IMR-90 (cell line): ENCODE data around the gene HOXC10. TPM values are rescaled to one million over a fixed set of nuclear protein-coding genes. Genes with fewer than 3 reads are reported as not detected.

Experiments used
- ATAC-seq: fragments of 200-7000 bp; cut with Tn5 transposase; 2 replicates; pipeline ENCODE4 v1.9.1; 2020; ENCODE audit warnings: low read depth, mild to moderate bottlenecking, moderate library complexity
- BruUV-seq: library from RNA; stranded (reverse); fragments of 400-500 nt; replicated peaks from 2 replicates; lab custom pipeline; 2021; lab: Mats Ljungman, UMichigan
- CTCF ChIA-PET: fragments of 300-600 bp; formaldehyde crosslinking; extraction: SDS; loops from one replicate; lab custom pipeline; 2021; ENCODE audit warnings: antibody characterized with exemption; lab: Yijun Ruan, JAX
- POLR2A ChIA-PET: fragments of 300-600 bp; sonication (Branson Sonifier 250); formaldehyde crosslinking; loops from one replicate; lab custom pipeline; 2022; ENCODE audit warnings: antibody characterized with exemption; ENCODE audit not compliant: unreplicated experiment; lab: Charles Lee
- DNase-seq: peaks from one replicate; pipeline ENCODE4 v3.0.0; 2013
- H2AFZ ChIP-seq: replicated peaks from 2 replicates; pipeline ENCODE3; 2013; ENCODE audit warnings: low read length, mild to moderate bottlenecking; ENCODE audit not compliant: poor library complexity
- H2AK5ac ChIP-seq: 2 replicates; pipeline ENCODE4 v1.6.1; 2013; ENCODE audit warnings: low read depth, low read length, inconsistent platforms
- H2AK9ac ChIP-seq: replicated peaks from 2 replicates; pipeline ENCODE3; 2013; ENCODE audit warnings: mild to moderate bottlenecking, low read depth, low read length, moderate library complexity; ENCODE audit not compliant: poor library complexity
- H2BK120ac ChIP-seq: 2 replicates; pipeline ENCODE4 v1.6.1; 2013; ENCODE audit warnings: low read depth, low read length, inconsistent platforms
- H2BK15ac ChIP-seq: 3 replicates; pipeline ENCODE4 v1.6.1; 2013; ENCODE audit warnings: low read depth, low read length, inconsistent platforms
- H2BK20ac ChIP-seq: 2 replicates; pipeline ENCODE4 v1.6.1; 2013; ENCODE audit warnings: low read depth, mild to moderate bottlenecking, inconsistent platforms, low read length, moderate library complexity
- H2BK5ac ChIP-seq: 2 replicates; pipeline ENCODE4 v1.6.1; 2013; ENCODE audit warnings: mild to moderate bottlenecking, low read depth, low read length, inconsistent platforms; ENCODE audit not compliant: poor library complexity, severe bottlenecking
- H3K14ac ChIP-seq: replicated peaks from 2 replicates; pipeline ENCODE4 v1.6.1; 2013; ENCODE audit warnings: low read depth, low read length, inconsistent platforms
- H3K18ac ChIP-seq: 2 replicates; pipeline ENCODE4 v1.6.1; 2013; ENCODE audit warnings: low read depth, low read length, control low read depth
- H3K23ac ChIP-seq: 2 replicates; pipeline ENCODE4 v1.6.1; 2013; ENCODE audit warnings: low read depth, low read length, inconsistent platforms
- H3K27ac ChIP-seq: 2 replicates; pipeline ENCODE4 v1.5.1; 2013; ENCODE audit warnings: mild to moderate bottlenecking, control low read depth, low read length; ENCODE audit not compliant: insufficient read depth
- H3K27me3 ChIP-seq: 2 replicates; pipeline ENCODE4 v1.6.1; 2013; ENCODE audit warnings: low read length; ENCODE audit not compliant: control insufficient read depth, insufficient read depth
- H3K36me3 ChIP-seq: 2 replicates; pipeline ENCODE4 v1.6.1; 2013; ENCODE audit warnings: low read length, mixed read lengths; ENCODE audit not compliant: control insufficient read depth, insufficient read depth
- H3K4ac ChIP-seq: 2 replicates; pipeline ENCODE4 v1.6.1; 2013; ENCODE audit warnings: low read depth, low read length, inconsistent platforms
- H3K4me1 ChIP-seq: 2 replicates; pipeline ENCODE4 v1.6.1; 2013; ENCODE audit warnings: low read length, mixed read lengths; ENCODE audit not compliant: control insufficient read depth, insufficient read depth
- H3K4me2 ChIP-seq: 2 replicates; pipeline ENCODE4 v1.6.1; 2013; ENCODE audit warnings: low read depth, mild to moderate bottlenecking, control low read depth, low read length, moderate library complexity
- H3K4me3 ChIP-seq: 2 replicates; pipeline ENCODE4 v1.5.1; 2013; ENCODE audit warnings: low read depth, mild to moderate bottlenecking, control low read depth, low read length, moderate library complexity; ENCODE audit not compliant: insufficient read depth
- H3K56ac ChIP-seq: 2 replicates; pipeline ENCODE4 v1.6.1; 2013; ENCODE audit warnings: low read length, inconsistent platforms; ENCODE audit not compliant: insufficient read depth; ENCODE audit errors: extremely low read depth
- H3K79me1 ChIP-seq, 2 experiments: 2 replicates each; pipeline ENCODE4 v1.6.1; 2013; ENCODE audit warnings: low read length in 2 of 2, inconsistent platforms in 1 of 2, low read depth in 1 of 2
- H3K9ac ChIP-seq: 2 replicates; pipeline ENCODE4 v1.6.1; 2013; ENCODE audit warnings: low read depth, low read length, control low read depth
- H3K9me1 ChIP-seq: 2 replicates; pipeline ENCODE4 v1.6.1; 2013; ENCODE audit warnings: low read length, inconsistent platforms; ENCODE audit not compliant: insufficient read depth
- H3K9me3 ChIP-seq: 2 replicates; pipeline ENCODE4 v1.6.1; 2013; ENCODE audit warnings: low read length; ENCODE audit not compliant: control insufficient read depth, insufficient read depth
- H4K20me1 ChIP-seq: 2 replicates; pipeline ENCODE4 v1.6.1; 2013; ENCODE audit warnings: low read length, inconsistent platforms; ENCODE audit not compliant: insufficient read depth
- H4K5ac ChIP-seq: 2 replicates; pipeline ENCODE4 v1.6.1; 2013; ENCODE audit warnings: mild to moderate bottlenecking, low read depth, low read length, control low read depth
- H4K8ac ChIP-seq, 2 experiments: 2 replicates each; pipeline ENCODE4 v1.6.1; 2013; ENCODE audit warnings: low read depth in 2 of 2, low read length in 2 of 2, control low read depth in 1 of 2, inconsistent platforms in 1 of 2
- H4K91ac ChIP-seq: 2 replicates; pipeline ENCODE4 v1.6.1; 2013; ENCODE audit warnings: low read depth, low read length, inconsistent platforms; ENCODE audit not compliant: insufficient read depth
- BHLHE40 ChIP-seq: fragments of 150-350 bp; IDR thresholded peaks from 2 replicates; pipeline ENCODE4 v1.6.1; 2016; ENCODE audit warnings: mild to moderate bottlenecking, low read depth, low read length
- CEBPB ChIP-seq: IDR thresholded peaks from 2 replicates; pipeline ENCODE4 v1.6.1; 2012; ENCODE audit warnings: low read depth, low read length, improper control_type of control experiment
- CHD1 ChIP-seq: IDR thresholded peaks from 2 replicates; pipeline ENCODE4 v1.6.1; 2012; ENCODE audit warnings: low read depth, low read length, improper control_type of control experiment
- MAFK ChIP-seq: IDR thresholded peaks from 2 replicates; pipeline ENCODE4 v1.6.1; 2012; ENCODE audit warnings: low read depth, low read length, improper control_type of control experiment
- MAZ ChIP-seq: IDR thresholded peaks from 2 replicates; pipeline ENCODE4 v1.6.1; 2012; ENCODE audit warnings: low read depth, mild to moderate bottlenecking, low read length, improper control_type of control experiment, moderate library complexity, borderline replicate concordance
- MXI1 ChIP-seq: IDR thresholded peaks from 2 replicates; pipeline ENCODE4 v1.6.1; 2012; ENCODE audit warnings: low read depth, mild to moderate bottlenecking, low read length, moderate library complexity, borderline replicate concordance
- POLR2A ChIP-seq: IDR thresholded peaks from 2 replicates; pipeline ENCODE4 v1.6.1; 2012; ENCODE audit warnings: mild to moderate bottlenecking, low read depth, low read length
- RFX5 ChIP-seq: IDR thresholded peaks from 2 replicates; pipeline ENCODE4 v1.8.0; 2012; ENCODE audit warnings: low read depth, mild to moderate bottlenecking, low read length, moderate library complexity
- USF2 ChIP-seq: fragments of 150-350 bp; IDR thresholded peaks from 2 replicates; pipeline ENCODE4 v1.6.1; 2017; ENCODE audit warnings: mild to moderate bottlenecking, antibody characterized with exemption, low read length, low read depth
- WGBS, 2 experiments: methylation state at CpG; one replicate each; pipeline versions ENCODE4 v1.1.5 to v1.1.7; 2013; ENCODE audit warnings: missing lambda C conversion rate in 2 of 2; ENCODE audit not compliant: insufficient read length in 1 of 2; ENCODE audit errors: extremely low coverage in 2 of 2; 5-methylcytosine and 5-hydroxymethylcytosine counted together
- dilution Hi-C: fragments of 300-500 bp; cut with HindIII; formaldehyde crosslinking; loops from one replicate; pipeline ENCODE4 v1.14.3; 2018; ENCODE audit warnings: low sequenced_read_pairs; ENCODE audit not compliant: unreplicated experiment
- in situ Hi-C: fragments of 300-500 bp; cut with MboI; formaldehyde crosslinking; loops from 3 replicates; pipeline ENCODE4 v1.14.3; 2019; ENCODE audit warnings: low sequenced_read_pairs, inconsistent platforms, mixed read lengths
- intact Hi-C: fragments of 100-400 bp; cut with micrococcal nuclease; formaldehyde crosslinking; loops from 2 replicates; pipeline ENCODE4 v1.10.0; 2022
- polyA plus RNA-seq, 3 experiments: library from polyadenylated mRNA; depleted of rRNA; stranded (reverse); fragments of >200 nt; gene quantifications; 2 replicates each; pipeline ENCODE4 v1.2.3, GENCODE V29; 2012; ENCODE audit warnings: low replicate concordance in 1 of 3
- total RNA-seq: library from RNA; depleted of rRNA; stranded (reverse); fragments of >200 nt; gene quantifications from 2 replicates; pipeline ENCODE4 v1.2.3, GENCODE V29; 2012
- TF ChIP-seq, protein P1 (sequence below): conservative IDR thresholded peaks from 2 replicates; pipeline ENCODE4 v1.5.1; 2012; ENCODE audit warnings: mild to moderate bottlenecking, low read depth, low read length, improper control_type of control experiment
- TF ChIP-seq, protein P2 (sequence below): fragments of 150-350 bp; IDR thresholded peaks from 2 replicates; pipeline ENCODE4 v1.6.1; 2016; ENCODE audit warnings: low read depth, mild to moderate bottlenecking, low read length, moderate library complexity, borderline replicate concordance

The HOXC10 gene
- total and polyA plus RNA-seq, 2 of the 4 experiments (the other 2 are of a cell fraction): 0.15 TPM; not detected in 1

DNA sequence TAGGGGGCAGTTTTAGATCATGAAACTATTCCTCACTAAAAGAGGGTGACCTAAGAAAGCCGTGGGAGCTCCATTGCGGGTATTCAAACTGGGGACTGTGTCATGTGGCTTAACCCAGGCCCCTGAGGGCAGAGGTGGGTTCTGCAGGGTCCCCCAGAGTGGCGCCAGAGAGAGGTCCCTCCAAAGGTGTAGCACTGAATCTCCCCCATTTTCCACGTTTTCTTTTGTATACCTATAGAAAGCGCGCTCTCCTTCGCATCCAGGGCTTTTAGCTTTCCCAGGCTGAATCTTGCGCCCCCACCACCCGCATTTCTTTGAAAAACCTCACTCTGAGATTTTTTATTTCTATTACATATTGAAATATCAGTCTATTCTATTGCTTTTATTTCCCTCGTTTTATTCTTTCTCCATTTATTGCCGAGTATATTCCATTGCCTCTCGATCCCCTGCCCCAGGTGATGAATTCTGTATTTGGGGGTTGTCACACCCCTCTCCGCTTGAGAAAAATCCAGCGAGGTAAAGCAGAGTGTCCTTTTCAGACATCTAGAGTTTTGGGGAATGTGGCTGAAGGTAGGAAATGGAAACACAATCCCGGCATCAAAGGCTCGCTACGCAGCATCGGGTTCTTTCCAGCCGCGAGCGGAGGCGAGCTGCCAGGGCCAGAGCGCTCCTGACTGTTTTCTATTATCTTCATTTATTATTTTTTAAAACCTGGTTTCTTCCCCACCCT, 47.2 kb upstream of the HOXC10 start:
- Histone ChIP-seq H2BK15ac (no peak overlapping the region), H2BK120ac (no peak overlapping the region), H3K9me1 (no peaks in the 10 kb centered on the region), H3K9ac (no peak overlapping the region), H2BK5ac (no peak overlapping the region), H4K91ac (no peak overlapping the region), H3K4ac (no peak overlapping the region), H3K14ac (no peak overlapping the region), H3K79me1 (no peaks in the 10 kb centered on the region), H2AK9ac (no peak overlapping the region), H2AFZ (no peak overlapping the region), H4K5ac (no peak overlapping the region), H2AK5ac (no peak overlapping the region), H3K23ac (no peak overlapping the region), H4K20me1 (no peaks in the 10 kb centered on the region), H3K9me3 (peaks cover 9% of the 10 kb centered on the region), H3K4me1 (no peaks in the 10 kb centered on the region), H3K36me3 (no peaks in the 10 kb centered on the region), H4K8ac (no peak overlapping the region), H3K56ac (no peak overlapping the region), H3K4me2 (no peak overlapping the region), H3K27ac (no peak overlapping the region), H3K18ac (no peak overlapping the region), H3K27me3 (peaks cover 90% of the 10 kb centered on the region), H2BK20ac (no peak overlapping the region), H3K4me3 (no peak overlapping the region)
- intact Hi-C loops (no loop called here), dilution Hi-C loops (no loop called here), in situ Hi-C loops (no loop called here)
- ATAC-seq (no peak), DNase-seq (no peak)
- ChIA-PET POLR2A (no interaction called here), CTCF (no interaction called here)
- TF ChIP-seq CEBPB (no peak), CHD1 (no peak), USF2 (no peak), MAFK (no peak), POLR2A (no peak), BHLHE40 (no peak), RFX5 (no peak), MAZ (no peak), MXI1 (no peak)
- TF ChIP-seq, protein P1, sequence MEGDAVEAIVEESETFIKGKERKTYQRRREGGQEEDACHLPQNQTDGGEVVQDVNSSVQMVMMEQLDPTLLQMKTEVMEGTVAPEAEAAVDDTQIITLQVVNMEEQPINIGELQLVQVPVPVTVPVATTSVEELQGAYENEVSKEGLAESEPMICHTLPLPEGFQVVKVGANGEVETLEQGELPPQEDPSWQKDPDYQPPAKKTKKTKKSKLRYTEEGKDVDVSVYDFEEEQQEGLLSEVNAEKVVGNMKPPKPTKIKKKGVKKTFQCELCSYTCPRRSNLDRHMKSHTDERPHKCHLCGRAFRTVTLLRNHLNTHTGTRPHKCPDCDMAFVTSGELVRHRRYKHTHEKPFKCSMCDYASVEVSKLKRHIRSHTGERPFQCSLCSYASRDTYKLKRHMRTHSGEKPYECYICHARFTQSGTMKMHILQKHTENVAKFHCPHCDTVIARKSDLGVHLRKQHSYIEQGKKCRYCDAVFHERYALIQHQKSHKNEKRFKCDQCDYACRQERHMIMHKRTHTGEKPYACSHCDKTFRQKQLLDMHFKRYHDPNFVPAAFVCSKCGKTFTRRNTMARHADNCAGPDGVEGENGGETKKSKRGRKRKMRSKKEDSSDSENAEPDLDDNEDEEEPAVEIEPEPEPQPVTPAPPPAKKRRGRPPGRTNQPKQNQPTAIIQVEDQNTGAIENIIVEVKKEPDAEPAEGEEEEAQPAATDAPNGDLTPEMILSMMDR: no peak
- TF ChIP-seq, protein P2, sequence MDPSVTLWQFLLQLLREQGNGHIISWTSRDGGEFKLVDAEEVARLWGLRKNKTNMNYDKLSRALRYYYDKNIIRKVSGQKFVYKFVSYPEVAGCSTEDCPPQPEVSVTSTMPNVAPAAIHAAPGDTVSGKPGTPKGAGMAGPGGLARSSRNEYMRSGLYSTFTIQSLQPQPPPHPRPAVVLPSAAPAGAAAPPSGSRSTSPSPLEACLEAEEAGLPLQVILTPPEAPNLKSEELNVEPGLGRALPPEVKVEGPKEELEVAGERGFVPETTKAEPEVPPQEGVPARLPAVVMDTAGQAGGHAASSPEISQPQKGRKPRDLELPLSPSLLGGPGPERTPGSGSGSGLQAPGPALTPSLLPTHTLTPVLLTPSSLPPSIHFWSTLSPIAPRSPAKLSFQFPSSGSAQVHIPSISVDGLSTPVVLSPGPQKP: no peak
- 8% methylated on average over 3 of the region's 23 CpGs; no CpG with 5 or more reads in 1 of the 2 experiments for whole genome bisulfite sequencing, 2 experiments
- no TSS peak for BruUV-seq
